PC-9 (cell line): ENCODE results near the gene TANC1.

Source experiments
- EZH2 ChIP-seq: fragments of 200-600 bp; sonication (generic); IDR thresholded peaks from 2 replicates; pipeline ENCODE4 v1.8.0; 2017; ENCODE audit warnings: antibody characterized with exemption, low read depth
- TF ChIP-seq, protein P1 (sequence below): fragments of 200-600 bp; sonication (generic); conservative IDR thresholded peaks from 2 replicates; pipeline ENCODE4 v1.6.1; 2017; ENCODE audit warnings: mixed run types, antibody characterized with exemption, mild to moderate bottlenecking, moderate library complexity

DNA sequence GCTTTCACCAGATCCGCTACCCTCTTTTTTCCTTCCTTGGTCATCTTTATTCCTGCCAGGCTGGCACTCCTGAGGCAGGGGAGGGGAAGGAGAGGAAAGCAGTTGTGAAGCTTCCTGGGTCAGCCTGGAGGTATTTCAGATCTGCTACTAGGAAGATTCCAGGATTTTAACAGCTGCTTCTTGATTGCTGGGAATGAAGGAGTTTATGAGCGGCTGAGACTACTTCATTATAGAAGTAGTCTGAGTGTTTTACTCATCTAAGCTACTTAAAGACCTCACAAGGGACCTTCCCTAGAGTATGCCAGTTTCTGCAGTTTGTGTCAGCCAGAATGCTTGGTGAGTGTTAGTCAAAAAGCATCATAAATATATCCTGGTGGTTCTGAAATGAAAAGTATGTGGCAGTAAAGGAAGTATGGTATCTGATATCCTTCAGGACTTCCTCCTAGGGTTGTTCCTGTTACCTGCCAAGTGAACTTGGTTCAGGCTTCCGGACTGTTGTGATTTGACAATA is 1.9 kb downstream of the TANC1 start:
- TF ChIP-seq, protein P1, sequence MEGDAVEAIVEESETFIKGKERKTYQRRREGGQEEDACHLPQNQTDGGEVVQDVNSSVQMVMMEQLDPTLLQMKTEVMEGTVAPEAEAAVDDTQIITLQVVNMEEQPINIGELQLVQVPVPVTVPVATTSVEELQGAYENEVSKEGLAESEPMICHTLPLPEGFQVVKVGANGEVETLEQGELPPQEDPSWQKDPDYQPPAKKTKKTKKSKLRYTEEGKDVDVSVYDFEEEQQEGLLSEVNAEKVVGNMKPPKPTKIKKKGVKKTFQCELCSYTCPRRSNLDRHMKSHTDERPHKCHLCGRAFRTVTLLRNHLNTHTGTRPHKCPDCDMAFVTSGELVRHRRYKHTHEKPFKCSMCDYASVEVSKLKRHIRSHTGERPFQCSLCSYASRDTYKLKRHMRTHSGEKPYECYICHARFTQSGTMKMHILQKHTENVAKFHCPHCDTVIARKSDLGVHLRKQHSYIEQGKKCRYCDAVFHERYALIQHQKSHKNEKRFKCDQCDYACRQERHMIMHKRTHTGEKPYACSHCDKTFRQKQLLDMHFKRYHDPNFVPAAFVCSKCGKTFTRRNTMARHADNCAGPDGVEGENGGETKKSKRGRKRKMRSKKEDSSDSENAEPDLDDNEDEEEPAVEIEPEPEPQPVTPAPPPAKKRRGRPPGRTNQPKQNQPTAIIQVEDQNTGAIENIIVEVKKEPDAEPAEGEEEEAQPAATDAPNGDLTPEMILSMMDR: no peak
- no peak for TF ChIP-seq EZH2
